ENCODE measurements around the gene C1QTNF3. TPM values are rescaled to one million over a fixed set of nuclear protein-coding genes. Genes with fewer than 3 reads are reported as not detected.

C1QTNF3 gene
- total RNA-seq, 1 experiment from 2014 or later = 2.5 TPM

- no peak for DNase-seq
- peak overlapping the region; percentile 84 for H3K4me3 Mint-ChIP-seq (ENCODE audit: unreplicated experiment)
- intact Hi-C loops (cut with micrococcal nuclease; ENCODE audit: unreplicated experiment) = loop anchor here (2.0 kb wide), 1 partner anchor 911 kb away; the partner anchor contains the start of genes BRIX1 and RAD1
- CTCF ChIA-PET = no interaction called here
- H3K27ac Mint-ChIP-seq (ENCODE audit: unreplicated experiment) = peak overlapping the region; percentile 61
- no peaks in the 10 kb centered on the region for H3K27me3 ChIP-seq (replicated peaks; ENCODE audit: control insufficient read depth, insufficient read depth, low read length)
- H3K9me3 ChIP-seq = no peaks in the 10 kb centered on the region
- BruUV-seq (replicated peaks) = no TSS peak
- no peaks in the 10 kb centered on the region for H3K9me3 Mint-ChIP-seq (ENCODE audit: unreplicated experiment)
- H3K27me3 Mint-ChIP-seq (ENCODE audit: insufficient read depth, unreplicated experiment) = no peaks in the 10 kb centered on the region
- peaks cover 49% of the 10 kb centered on the region for H3K4me1 ChIP-seq
- no peak overlapping the region for H3K4me3 ChIP-seq (ENCODE audit: low read depth, low read length)
- H3K4me1 Mint-ChIP-seq (ENCODE audit: low read depth, unreplicated experiment) = peaks cover 35% of the 10 kb centered on the region
- peaks cover 13% of the 10 kb centered on the region for H3K36me3 ChIP-seq (ENCODE audit: control insufficient read depth, insufficient read depth, low read length)
- POLR2A ChIA-PET = no interaction called here
- H3K36me3 Mint-ChIP-seq (ENCODE audit: insufficient read depth, unreplicated experiment) = peaks cover 85% of the 10 kb centered on the region
- TF ChIP-seq CTCF (IDR thresholded peaks at IDR 0.05; ENCODE audit: insufficient read depth in 1 of 2, low read depth in 1 of 2, low read length in 1 of 2, severe bottlenecking in 1 of 2, unreplicated experiment in 1 of 2) = no peak
These were observed 39.1 kb downstream of the C1QTNF3 start for GRCh38 chr5:34003941-34004340.

GRCh38 chr5:34002629-34003328 is 40.2 kb downstream of the C1QTNF3 start:
- POLR2A ChIA-PET = no interaction called here
- Histone ChIP-seq H3K4me1 (peaks cover 47% of the 10 kb centered on the region), H3K27me3 (replicated peaks; ENCODE audit: control insufficient read depth, insufficient read depth, low read length) (no peaks in the 10 kb centered on the region), H3K9me3 (no peaks in the 10 kb centered on the region), H3K4me3 (ENCODE audit: low read depth, low read length) (no peak overlapping the region), H3K36me3 (ENCODE audit: control insufficient read depth, insufficient read depth, low read length) (peaks cover 14% of the 10 kb centered on the region)
- H3K27ac Mint-ChIP-seq (ENCODE audit: unreplicated experiment) = peak overlapping the region; percentile 61
- no peak for TF ChIP-seq CTCF (IDR thresholded peaks at IDR 0.05; ENCODE audit: insufficient read depth in 1 of 2, low read depth in 1 of 2, low read length in 1 of 2, severe bottlenecking in 1 of 2, unreplicated experiment in 1 of 2)
- peaks cover 89% of the 10 kb centered on the region for H3K36me3 Mint-ChIP-seq (ENCODE audit: insufficient read depth, unreplicated experiment)
- no peaks in the 10 kb centered on the region for H3K27me3 Mint-ChIP-seq (ENCODE audit: insufficient read depth, unreplicated experiment)
- intact Hi-C loops (cut with micrococcal nuclease; ENCODE audit: unreplicated experiment) = no loop called here
- H3K9me3 Mint-ChIP-seq (ENCODE audit: unreplicated experiment) = no peaks in the 10 kb centered on the region
- DNase-seq = no peak
- H3K4me3 Mint-ChIP-seq (ENCODE audit: unreplicated experiment) = peak overlapping the region; percentile 84
- peaks cover 35% of the 10 kb centered on the region for H3K4me1 Mint-ChIP-seq (ENCODE audit: low read depth, unreplicated experiment)
- no TSS peak for BruUV-seq (replicated peaks)
- CTCF ChIA-PET = no interaction called here

GRCh38 chr5:34001241-34001841 is 41.7 kb downstream of the C1QTNF3 start:
- no peaks in the 10 kb centered on the region for H3K27me3 Mint-ChIP-seq (ENCODE audit: insufficient read depth, unreplicated experiment)
- H3K4me3 Mint-ChIP-seq (ENCODE audit: unreplicated experiment) = peak overlapping the region; percentile 19
- no TSS peak for BruUV-seq (replicated peaks)

More at GRCh38 chr5:34001241-34001841, 41.7 kb downstream of the C1QTNF3 start:
- Histone ChIP-seq H3K27me3 (replicated peaks; ENCODE audit: control insufficient read depth, insufficient read depth, low read length) (no peaks in the 10 kb centered on the region), H3K9me3 (no peaks in the 10 kb centered on the region), H3K4me1 (peaks cover 47% of the 10 kb centered on the region), H3K4me3 (ENCODE audit: low read depth, low read length) (no peak overlapping the region), H3K36me3 (ENCODE audit: control insufficient read depth, insufficient read depth, low read length) (peaks cover 14% of the 10 kb centered on the region)
- peak; percentile 77 to 80 for DNase-seq
- Mint-ChIP-seq H3K9me3 (ENCODE audit: unreplicated experiment) (no peaks in the 10 kb centered on the region), H3K27ac (ENCODE audit: unreplicated experiment) (peak overlapping the region; percentile 61), H3K4me1 (ENCODE audit: low read depth, unreplicated experiment) (peaks cover 40% of the 10 kb centered on the region), H3K36me3 (ENCODE audit: insufficient read depth, unreplicated experiment) (peaks cover 97% of the 10 kb centered on the region)
- POLR2A ChIA-PET = interaction anchor here (0.6 kb wide), 1 partner anchor 561 kb away, joined by 3 read pairs; no protein-coding TSS in a partner anchor
- no peak for TF ChIP-seq CTCF (IDR thresholded peaks at IDR 0.05; ENCODE audit: insufficient read depth in 1 of 2, low read depth in 1 of 2, low read length in 1 of 2, severe bottlenecking in 1 of 2, unreplicated experiment in 1 of 2)
- CTCF ChIA-PET = no interaction called here
- intact Hi-C loops (cut with micrococcal nuclease; ENCODE audit: unreplicated experiment) = loop anchor here (2.0 kb wide), 1 partner anchor 33 kb away; no protein-coding TSS in a partner anchor

Data from Caco-2 (cell line).